Spinal cord (tissue), 10 donors: ENCODE data around the gene CCNG2. TPM values are rescaled to one million over a fixed set of nuclear protein-coding genes. Genes with fewer than 3 reads are reported as not detected.

Experiments
- DNase-seq, 6 donors: peaks; one replicate each; pipeline versions ENCODE4 v3.0.0 to v3.0.0-alpha.2; 2013 to 2015; ENCODE audit warnings: low spot score in 6 of 6, low read depth in 4 of 6
- H3K27ac ChIP-seq: one replicate; pipeline ENCODE4 v1.5.1; 2013; ENCODE audit warnings: low read depth, low read length, control low read depth
- H3K27me3 ChIP-seq: one replicate; pipeline ENCODE4 v1.6.1; 2013; ENCODE audit warnings: low read length; ENCODE audit not compliant: control insufficient read depth, insufficient read depth
- H3K36me3 ChIP-seq: one replicate; pipeline ENCODE4 v1.6.1; 2013; ENCODE audit warnings: low read length; ENCODE audit not compliant: control insufficient read depth, insufficient read depth
- H3K4me1 ChIP-seq: one replicate; pipeline ENCODE4 v1.6.1; 2013; ENCODE audit warnings: low read length; ENCODE audit not compliant: control insufficient read depth, insufficient read depth
- H3K4me3 ChIP-seq: one replicate; pipeline ENCODE4 v1.5.1; 2013; ENCODE audit warnings: low read depth, low read length, control low read depth
- H3K9me3 ChIP-seq: one replicate; pipeline ENCODE4 v1.6.1; 2013; ENCODE audit warnings: low read length; ENCODE audit not compliant: control insufficient read depth, insufficient read depth
- WGBS: methylation state at CpG from one replicate; pipeline ENCODE4 v1.1.5; 2013; ENCODE audit warnings: missing lambda C conversion rate; ENCODE audit not compliant: insufficient coverage; 5-methylcytosine and 5-hydroxymethylcytosine counted together
- long read RNA-seq, 4 donors: transcript quantifications; one replicate each; lab custom pipeline, GENCODE V29; 2026
- polyA plus RNA-seq, 2 donors: library from polyadenylated mRNA; unstranded; fragments of 120-200 nt; gene quantifications; one replicate each; pipeline ENCODE4 v1.2.1, GENCODE V29; 2013; ENCODE audit not compliant: insufficient read length in 2 of 2
- total RNA-seq, 2 donors: library from RNA; depleted of rRNA in 1 of 2; stranded (reverse); fragments of 120-200 nt in 1 of 2; fragments of >200 nt in 1 of 2; gene quantifications; one replicate each; pipeline versions ENCODE4 v1.2.3 to v1.2.4, GENCODE V29; 2013 to 2014
- donor health status: healthy.

CCNG2 gene
- total RNA-seq = 10 to 100 TPM; 45.7 to 49.2 TPM
- 10 to 100 TPM; 57.7 to 62.1 TPM for polyA plus RNA-seq
- long read RNA-seq, donor 1, full-length matches to known transcripts = 16 of 21 reads
- long read RNA-seq, donor 1, partial matches to known transcripts = 0 of 21 reads
- long read RNA-seq, donor 1, other reads (novel, unspliced or antisense) = 5 of 21 reads
- long read RNA-seq, donor 2, full-length matches to known transcripts = 3 of 3 reads
- long read RNA-seq, donor 2, partial matches to known transcripts = 0 of 3 reads
- long read RNA-seq, donor 2, other reads (novel, unspliced or antisense) = 0 of 3 reads
- long read RNA-seq, donor 3, full-length matches to known transcripts = 15 of 15 reads
- long read RNA-seq, donor 3, partial matches to known transcripts = 0 of 15 reads
- long read RNA-seq, donor 3, other reads (novel, unspliced or antisense) = 0 of 15 reads
- long read RNA-seq, donor 4, full-length matches to known transcripts = 19 of 170 reads
- long read RNA-seq, donor 4, partial matches to known transcripts = 151 of 170 reads
- long read RNA-seq, donor 4, other reads (novel, unspliced or antisense) = 0 of 170 reads

GRCh38 chr4:77156912-77157858 lies at the start of gene CCNG2:
CCNG2 (plus strand) TSS chr4:77157207; CDS start chr4:77158533, 1,326 bp downstream.
- Histone ChIP-seq H3K4me1 (peaks cover 7% of the 10 kb centered on the region), H3K36me3 (peaks cover 8% of the 10 kb centered on the region), H3K27me3 (no peaks in the 10 kb centered on the region), H3K4me3 (peak within 1 kb of the TSS; percentile 100), H3K9me3 (no peaks in the 10 kb centered on the region), H3K27ac (peak within 1 kb of the TSS; percentile 100)
- 0% methylated on average over 94 of the region's 94 CpGs for WGBS
- peak in 5 of 6 donors; percentile 93 to 99 (median 95) for DNase-seq

- peak in 1 of 6 donors; percentile 32 for DNase-seq
- no peaks in the 10 kb centered on the region for H3K4me1 ChIP-seq
- H3K9me3 ChIP-seq = no peaks in the 10 kb centered on the region
- WGBS = 100% methylated on average over 1 of the region's 1 CpG
- H3K27ac ChIP-seq = no peak overlapping the region
- no peaks in the 10 kb centered on the region for H3K36me3 ChIP-seq
- no peaks in the 10 kb centered on the region for H3K27me3 ChIP-seq
- H3K4me3 ChIP-seq = no peak overlapping the region
These were observed 46.3 kb upstream of the CCNG2 start for GRCh38 chr4:77110730-77111129.

- DNase-seq = no peak
- WGBS = 91% methylated on average over 24 of the region's 29 CpGs
- no peak overlapping the region for H3K27ac ChIP-seq
These were observed 43.9 kb upstream of the CCNG2 start for GRCh38 chr4:77113069-77113468.

GRCh38 chr4:77117721-77118120 lies 39.3 kb upstream of the CCNG2 start:
- Histone ChIP-seq H3K27ac (no peak overlapping the region), H3K27me3 (no peaks in the 10 kb centered on the region), H3K4me1 (no peaks in the 10 kb centered on the region), H3K36me3 (no peaks in the 10 kb centered on the region), H3K9me3 (no peaks in the 10 kb centered on the region), H3K4me3 (no peak overlapping the region)
- DNase-seq = no peak

More at GRCh38 chr4:77113069-77113468, 43.9 kb upstream of the CCNG2 start:
- Histone ChIP-seq H3K4me3 (no peak overlapping the region), H3K9me3 (no peaks in the 10 kb centered on the region), H3K27me3 (no peaks in the 10 kb centered on the region), H3K4me1 (no peaks in the 10 kb centered on the region), H3K36me3 (no peaks in the 10 kb centered on the region)

GRCh38 chr4:77120886-77121508 lies 36.0 kb upstream of the CCNG2 start:
- H3K4me3 ChIP-seq = no peak overlapping the region
- no peak overlapping the region for H3K27ac ChIP-seq
- no peak for DNase-seq
- H3K9me3 ChIP-seq = no peaks in the 10 kb centered on the region
- WGBS = 96% methylated on average over 4 of the region's 8 CpGs
- no peaks in the 10 kb centered on the region for H3K4me1 ChIP-seq
- no peaks in the 10 kb centered on the region for H3K36me3 ChIP-seq
- no peaks in the 10 kb centered on the region for H3K27me3 ChIP-seq

GRCh38 chr4:77121736-77122240 lies 35.2 kb upstream of the CCNG2 start:
- H3K4me1 ChIP-seq = no peaks in the 10 kb centered on the region
- no peak overlapping the region for H3K27ac ChIP-seq
- DNase-seq = no peak
- 91% methylated on average over 5 of the region's 5 CpGs for WGBS
- no peak overlapping the region for H3K4me3 ChIP-seq
- H3K27me3 ChIP-seq = no peaks in the 10 kb centered on the region
- H3K9me3 ChIP-seq = no peaks in the 10 kb centered on the region
- no peaks in the 10 kb centered on the region for H3K36me3 ChIP-seq

GRCh38 chr4:77122656-77123055 lies 34.4 kb upstream of the CCNG2 start:
- Histone ChIP-seq H3K4me1 (no peaks in the 10 kb centered on the region), H3K4me3 (no peak overlapping the region), H3K36me3 (no peaks in the 10 kb centered on the region), H3K27ac (no peak overlapping the region), H3K27me3 (no peaks in the 10 kb centered on the region), H3K9me3 (no peaks in the 10 kb centered on the region)
- whole genome bisulfite sequencing = 100% methylated on average over 2 of the region's 4 CpGs
- DNase-seq = no peak

- Histone ChIP-seq H3K36me3 (no peaks in the 10 kb centered on the region), H3K27ac (no peak overlapping the region), H3K4me1 (no peaks in the 10 kb centered on the region), H3K4me3 (no peak overlapping the region), H3K27me3 (no peaks in the 10 kb centered on the region), H3K9me3 (no peaks in the 10 kb centered on the region)
- no peak for DNase-seq
- no CpG with 5 or more reads among the region's 1 CpG for WGBS
These were observed 33.6 kb upstream of the CCNG2 start for GRCh38 chr4:77123411-77123810.

GRCh38 chr4:77124576-77124975 lies 32.4 kb upstream of the CCNG2 start:
- WGBS = 75% methylated on average over 1 of the region's 3 CpGs
- Histone ChIP-seq H3K4me1 (no peaks in the 10 kb centered on the region), H3K27ac (no peak overlapping the region), H3K9me3 (no peaks in the 10 kb centered on the region), H3K36me3 (no peaks in the 10 kb centered on the region), H3K4me3 (no peak overlapping the region), H3K27me3 (no peaks in the 10 kb centered on the region)
- DNase-seq = no peak
